IPS-18c (cell line): ENCODE data around the gene OR52B6.

ENCODE experiments used
- H3K4me3 ChIP-seq: 2 replicates; pipeline ENCODE4 v1.7.0; 2013; ENCODE audit warnings: low read depth, mild to moderate bottlenecking, low read length, moderate library complexity; ENCODE audit not compliant: insufficient read depth
- H3K9me3 ChIP-seq: one replicate; pipeline ENCODE4 v1.6.1; 2013; ENCODE audit warnings: mild to moderate bottlenecking, low read length, moderate library complexity; ENCODE audit not compliant: control insufficient read depth, insufficient read depth

The OR52B6 gene, protein sequence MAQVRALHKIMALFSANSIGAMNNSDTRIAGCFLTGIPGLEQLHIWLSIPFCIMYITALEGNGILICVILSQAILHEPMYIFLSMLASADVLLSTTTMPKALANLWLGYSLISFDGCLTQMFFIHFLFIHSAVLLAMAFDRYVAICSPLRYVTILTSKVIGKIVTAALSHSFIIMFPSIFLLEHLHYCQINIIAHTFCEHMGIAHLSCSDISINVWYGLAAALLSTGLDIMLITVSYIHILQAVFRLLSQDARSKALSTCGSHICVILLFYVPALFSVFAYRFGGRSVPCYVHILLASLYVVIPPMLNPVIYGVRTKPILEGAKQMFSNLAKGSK

DNA sequence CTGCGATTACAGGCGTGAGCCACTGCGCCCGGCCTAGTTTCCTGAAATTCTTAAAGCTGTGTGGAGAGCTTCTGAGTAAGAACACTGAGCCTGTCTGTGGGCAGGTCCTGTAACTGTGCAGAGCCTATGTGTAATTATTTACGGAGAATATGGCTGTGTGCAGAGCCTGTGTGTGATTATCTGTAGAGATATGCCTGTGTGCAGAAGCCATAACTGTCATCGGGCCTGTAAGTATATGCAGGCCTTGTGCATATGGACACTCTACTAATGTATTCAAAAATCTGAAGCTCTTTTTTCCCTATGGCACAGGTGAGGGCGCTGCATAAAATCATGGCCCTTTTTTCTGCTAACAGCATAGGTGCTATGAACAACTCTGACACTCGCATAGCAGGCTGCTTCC is at the start of gene OR52B6:
OR52B6 (plus strand) TSS at position 301 of the 400 bp plus-strand sequence; CDS start at position 301, 0 bp downstream.
- no peaks in the 10 kb centered on the region for H3K9me3 ChIP-seq
- H3K4me3 ChIP-seq = no peak within 1 kb of the TSS

DNA sequence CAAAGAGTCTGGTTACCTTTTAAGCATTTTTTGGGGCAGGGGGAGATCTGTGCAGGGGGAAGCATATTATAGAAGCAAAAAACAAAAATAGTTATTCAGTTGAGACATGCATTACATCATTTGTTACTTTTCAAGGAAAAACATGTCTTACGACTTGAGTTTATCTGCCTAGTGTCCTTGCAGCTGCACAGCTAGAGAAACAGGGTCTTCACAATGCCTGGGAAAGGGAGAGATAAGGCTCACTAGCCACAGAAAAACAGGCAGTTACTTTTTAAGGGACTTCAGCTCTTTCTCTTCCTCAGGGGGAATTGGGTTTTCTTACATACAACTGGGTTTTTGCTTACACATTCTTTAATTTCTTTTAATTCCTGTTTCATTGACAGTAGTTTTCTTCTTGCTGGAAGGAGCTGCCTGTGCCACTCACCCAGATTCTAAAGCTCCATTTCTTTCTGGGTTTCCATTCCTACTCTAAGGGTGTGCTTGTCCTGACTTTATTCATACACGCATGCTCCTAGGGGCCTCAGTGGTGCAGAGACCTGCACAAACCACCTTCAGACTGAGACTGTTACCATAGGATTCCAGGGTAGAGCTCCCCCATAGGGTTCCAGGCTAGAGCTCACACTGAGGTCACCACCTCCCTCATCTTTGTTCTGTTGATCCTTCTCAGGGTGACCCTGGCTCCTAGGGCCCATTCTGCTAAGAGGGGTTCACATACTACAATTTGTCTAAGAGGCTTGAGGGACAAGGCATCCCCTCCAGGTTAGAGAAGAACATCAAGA is 49.4 kb upstream of the OR52B6 start:
- Histone ChIP-seq H3K9me3 (no peaks in the 10 kb centered on the region), H3K4me3 (no peak overlapping the region)

DNA sequence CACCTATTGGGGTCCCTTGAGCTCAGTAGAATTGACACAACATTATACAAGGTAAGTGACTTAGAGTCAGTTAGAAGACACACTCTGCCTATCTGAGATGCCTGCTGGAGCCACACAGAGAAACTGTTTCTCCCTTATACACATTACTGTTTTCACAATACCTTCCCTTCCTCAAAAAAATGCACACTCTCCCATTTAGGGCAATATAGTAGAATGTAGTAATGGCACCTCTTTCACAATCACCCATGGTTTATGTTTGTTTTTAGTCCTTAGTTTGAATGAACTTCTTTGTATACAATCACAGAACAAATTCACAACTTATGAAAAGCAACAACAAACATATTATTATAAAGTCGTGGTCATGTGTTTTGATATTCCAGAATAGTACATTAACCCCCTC is 46.6 kb upstream of the OR52B6 start:
- no peak overlapping the region for H3K4me3 ChIP-seq
- no peaks in the 10 kb centered on the region for H3K9me3 ChIP-seq

DNA sequence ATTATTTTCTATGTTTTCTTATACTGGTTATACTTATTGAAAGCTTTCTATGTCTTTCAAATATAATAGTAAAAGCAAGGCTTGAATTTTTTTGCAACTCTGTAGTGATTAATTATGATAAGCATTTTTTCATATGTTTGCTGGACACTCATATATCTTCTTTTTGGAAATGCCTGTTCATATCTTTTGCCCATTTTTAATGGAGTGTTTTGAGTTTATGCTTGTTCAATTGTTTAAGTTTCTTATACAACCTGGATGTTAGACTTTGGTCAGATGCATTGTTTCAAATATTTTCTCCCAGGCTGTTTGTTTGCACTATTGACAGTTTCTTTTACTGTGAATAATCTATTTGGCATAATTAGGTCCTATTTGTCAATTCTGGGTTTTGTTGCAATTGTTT is 44.2 kb upstream of the OR52B6 start:
- Histone ChIP-seq H3K4me3 (no peak overlapping the region), H3K9me3 (no peaks in the 10 kb centered on the region)

DNA sequence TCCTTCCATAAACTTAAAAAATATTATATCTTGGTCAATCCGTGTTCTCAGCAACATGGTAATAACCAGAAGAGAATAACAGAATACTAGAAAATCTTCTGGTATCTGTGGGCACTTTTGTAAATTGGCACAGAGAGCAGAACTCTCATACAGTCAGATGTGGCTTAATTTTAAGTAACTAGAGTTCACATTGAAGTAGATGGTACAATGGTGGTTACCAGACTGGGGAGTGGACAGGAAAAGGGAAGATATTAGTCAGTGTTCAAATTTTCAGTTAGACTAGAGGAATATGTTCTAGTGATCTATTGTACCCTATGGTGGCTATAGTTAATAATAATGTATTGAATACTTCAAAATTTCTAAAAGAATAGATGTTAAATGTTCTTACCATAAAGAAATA is 39.2 kb upstream of the OR52B6 start:
- no peaks in the 10 kb centered on the region for H3K9me3 ChIP-seq
- no peak overlapping the region for H3K4me3 ChIP-seq

DNA sequence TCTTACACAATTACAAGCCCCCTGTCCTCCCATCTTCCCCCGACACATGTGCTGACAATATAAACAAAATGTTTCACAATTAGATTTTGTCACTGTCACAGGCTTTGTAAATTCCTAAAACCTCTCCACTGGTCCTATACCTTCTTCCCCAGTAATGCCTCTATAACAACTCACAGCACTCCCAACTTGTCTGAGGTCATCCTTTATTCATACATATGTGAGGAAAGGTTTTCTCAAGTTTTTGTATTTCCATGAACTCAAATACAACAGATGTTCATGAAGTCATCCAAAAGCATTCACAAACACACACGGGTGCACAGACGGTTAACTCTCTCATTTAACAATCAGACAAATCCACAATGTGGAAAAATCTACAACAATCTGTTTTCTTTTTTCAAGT is 34.2 kb upstream of the OR52B6 start:
- H3K9me3 ChIP-seq = no peaks in the 10 kb centered on the region
- H3K4me3 ChIP-seq = no peak overlapping the region

DNA sequence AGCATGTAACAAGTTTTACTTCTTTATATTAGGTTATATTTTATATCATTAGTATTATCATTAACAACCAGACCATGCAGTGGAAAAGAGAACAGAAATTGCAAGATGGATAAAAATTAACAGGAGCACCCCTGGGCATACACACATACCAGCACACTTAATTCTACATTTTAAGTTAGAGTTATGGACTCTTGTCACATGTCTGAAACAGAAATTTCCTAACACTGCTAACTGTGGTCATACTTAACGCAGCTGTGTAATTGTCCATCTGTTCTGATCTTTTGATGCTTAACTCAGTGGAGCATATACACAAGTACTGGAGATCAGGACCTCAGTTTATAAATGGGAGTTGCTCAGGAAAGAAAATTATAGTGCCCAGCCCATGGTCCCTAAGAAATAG is 32.7 kb upstream of the OR52B6 start:
- no peaks in the 10 kb centered on the region for H3K9me3 ChIP-seq
- no peak overlapping the region for H3K4me3 ChIP-seq

DNA sequence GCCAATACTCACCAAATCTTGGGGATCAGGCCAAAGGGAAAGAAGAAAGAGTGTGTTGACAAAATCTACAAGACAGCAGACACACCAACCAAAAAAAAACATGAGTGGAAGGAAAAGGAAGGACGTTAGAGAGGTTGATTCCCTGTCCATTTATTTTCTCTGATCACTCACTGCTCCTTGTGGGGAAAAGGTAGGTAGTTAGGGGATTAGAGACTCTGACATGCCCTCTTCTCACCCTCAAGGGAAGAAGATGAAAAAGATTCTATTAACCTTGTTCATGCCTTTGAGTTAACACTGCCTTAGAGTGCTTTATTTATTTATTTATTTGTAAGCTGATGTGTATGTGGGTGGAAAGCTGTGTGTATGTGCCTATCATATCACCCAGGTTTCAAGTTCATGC is 32.2 kb upstream of the OR52B6 start, which contains the start of gene OR52H1:
OR52H1 (minus strand) TSS at position 101 of the 400 bp plus-strand sequence. CDS start 3,035 bp downstream, outside the sequence.
- Histone ChIP-seq H3K4me3 (no peak within 1 kb of the TSS), H3K9me3 (no peaks in the 10 kb centered on the region)

DNA sequence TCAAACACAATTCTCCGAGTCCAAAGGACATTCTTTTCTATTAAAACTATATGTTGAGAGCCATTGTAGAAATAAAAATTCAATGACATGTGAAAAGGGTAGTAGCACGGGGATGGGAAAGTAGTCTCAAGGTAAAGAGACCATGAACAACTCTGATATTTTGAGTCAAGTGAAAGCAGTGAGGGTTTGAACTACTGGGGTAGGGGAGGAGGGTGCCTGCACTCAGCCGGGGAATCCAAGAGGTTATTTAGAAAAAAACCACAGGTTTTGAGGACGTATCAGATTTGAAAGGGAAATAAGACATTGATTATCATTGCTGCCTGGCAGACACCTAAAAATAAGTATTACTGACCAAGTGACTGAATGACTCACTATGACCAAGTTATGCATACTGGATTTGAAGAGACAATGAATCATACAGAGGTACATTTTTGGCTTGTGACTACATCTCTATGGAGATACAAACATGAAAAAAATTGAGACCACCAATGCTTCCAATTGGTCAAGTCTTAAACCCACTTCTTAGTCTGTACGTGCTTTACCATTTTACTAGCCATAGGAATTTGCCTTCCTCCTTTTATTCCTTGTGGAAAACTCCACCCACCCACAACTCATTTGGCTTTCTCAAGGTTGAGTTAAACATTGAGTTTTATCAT is 30.1 kb upstream of the OR52B6 start:
- Histone ChIP-seq H3K9me3 (no peaks in the 10 kb centered on the region), H3K4me3 (no peak overlapping the region)

DNA sequence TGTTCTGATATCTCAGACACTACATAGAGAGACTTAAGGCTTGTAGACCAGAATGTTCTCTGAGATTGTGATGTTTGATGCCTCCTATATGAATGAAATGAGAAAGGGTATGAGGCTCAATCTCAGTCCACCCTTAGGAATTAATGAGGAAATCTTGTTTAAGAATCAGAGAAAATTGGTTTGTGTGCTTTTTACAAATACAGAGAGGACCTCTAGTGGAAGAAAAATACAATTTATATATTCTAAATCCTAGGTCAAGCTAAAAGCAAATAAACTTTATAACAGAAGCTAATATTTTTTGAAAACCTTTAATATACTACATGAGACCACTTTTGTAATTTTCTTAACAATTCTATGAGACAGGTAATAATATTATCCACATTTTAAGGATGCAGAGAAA is 27.3 kb upstream of the OR52B6 start:
- Histone ChIP-seq H3K9me3 (no peaks in the 10 kb centered on the region), H3K4me3 (no peak overlapping the region)

DNA sequence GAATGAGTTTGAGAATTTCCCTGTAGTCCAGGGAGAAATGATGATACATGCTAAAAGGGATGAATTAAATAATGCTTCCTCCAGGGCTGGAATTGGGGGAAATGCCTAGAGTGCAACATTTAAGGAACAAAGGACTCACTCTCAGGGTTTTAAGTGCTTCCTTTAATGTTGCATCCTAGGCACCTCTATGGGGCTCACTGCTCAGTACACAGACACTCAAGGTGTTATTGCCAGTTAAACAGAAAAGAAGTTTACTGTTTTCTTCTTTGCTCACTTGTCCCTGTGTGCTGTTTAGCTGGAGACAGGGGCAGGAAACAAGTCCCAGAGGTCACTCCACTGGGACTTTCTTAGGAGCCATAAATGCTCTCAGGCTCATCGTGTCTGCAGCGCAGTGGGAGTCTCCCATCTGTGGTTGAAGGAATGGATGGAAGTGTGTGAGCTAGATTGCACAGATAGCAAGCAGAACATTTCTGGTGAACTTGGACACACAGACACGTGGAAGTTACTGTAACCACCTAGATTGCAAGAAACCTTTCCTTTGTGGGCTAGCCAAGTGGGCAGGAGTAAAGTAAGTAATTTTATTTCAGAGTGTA is 24.0 kb upstream of the OR52B6 start:
- no peaks in the 10 kb centered on the region for H3K9me3 ChIP-seq
- no peak overlapping the region for H3K4me3 ChIP-seq

DNA sequence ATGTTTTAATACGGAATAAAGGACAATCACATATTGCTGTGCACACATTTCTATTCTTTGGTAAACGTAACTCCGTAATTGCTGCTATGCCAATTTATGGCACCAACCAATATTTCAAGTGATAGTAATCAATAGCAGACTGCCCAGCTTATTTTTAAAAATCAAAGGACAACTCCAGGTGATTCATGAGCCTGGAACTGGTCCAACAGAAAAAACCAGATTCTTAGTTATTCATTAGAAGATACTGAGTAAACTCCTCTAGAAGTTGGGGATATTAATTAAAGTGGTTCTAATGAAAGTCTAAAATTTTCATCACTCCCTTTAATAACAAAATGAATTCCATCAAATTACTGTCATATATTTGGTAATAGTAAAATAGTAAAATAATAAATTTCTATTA is 22.9 kb upstream of the OR52B6 start:
- no peak overlapping the region for H3K4me3 ChIP-seq
- no peaks in the 10 kb centered on the region for H3K9me3 ChIP-seq

DNA sequence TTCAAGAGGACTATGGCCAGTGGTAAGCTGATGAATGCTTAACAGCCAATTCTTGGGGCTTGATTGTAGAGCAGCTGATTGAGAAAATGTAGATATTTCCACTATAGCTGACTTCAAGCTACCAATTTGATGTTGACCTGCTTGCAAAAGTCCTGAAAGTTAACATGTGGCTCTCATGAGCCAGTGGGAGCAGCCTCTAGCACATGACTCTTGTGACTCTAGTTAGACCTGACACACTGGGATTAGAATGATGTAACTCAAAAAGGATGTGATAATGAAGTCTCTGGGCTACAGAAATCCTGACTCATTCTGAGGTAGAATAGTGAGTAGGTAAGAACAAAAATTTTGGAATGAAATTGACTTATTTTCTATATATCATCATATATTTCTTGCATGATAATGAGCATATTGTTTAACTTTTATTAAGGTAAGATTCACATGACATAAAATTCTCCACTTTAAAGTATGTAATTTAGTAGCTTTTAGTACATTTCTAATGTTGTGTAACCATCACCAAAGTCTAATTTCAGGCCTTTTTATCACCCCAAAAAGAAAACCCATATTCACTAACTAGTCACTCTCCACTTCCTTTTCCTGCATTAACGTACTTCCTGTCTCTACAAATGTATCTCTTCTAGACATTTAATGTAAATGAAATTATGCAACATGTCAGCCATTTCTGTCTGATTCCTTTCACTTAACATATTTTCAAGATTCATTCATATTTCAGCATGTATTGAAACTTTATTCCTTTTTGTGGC is 16.2 kb upstream of the OR52B6 start:
- Histone ChIP-seq H3K9me3 (no peaks in the 10 kb centered on the region), H3K4me3 (no peak overlapping the region)

DNA sequence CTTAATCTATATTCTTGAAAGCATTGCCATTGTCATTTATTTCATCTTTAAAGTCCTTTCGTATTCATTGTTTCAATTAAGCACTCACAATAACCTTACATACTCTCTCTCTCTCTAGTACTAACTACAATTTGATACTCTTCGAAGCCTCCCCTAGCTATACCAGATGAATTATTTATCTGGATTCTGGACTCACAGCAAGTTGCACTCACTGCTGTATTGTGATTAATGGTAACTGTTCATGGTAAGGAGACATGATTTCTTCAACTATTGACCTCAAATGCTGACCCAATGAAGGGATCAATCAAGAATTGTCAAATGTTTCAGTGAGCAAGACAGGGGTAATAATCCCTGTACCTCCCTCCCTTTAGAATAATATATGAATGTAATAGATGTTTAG is 6.0 kb upstream of the OR52B6 start:
- Histone ChIP-seq H3K4me3 (no peak overlapping the region), H3K9me3 (no peaks in the 10 kb centered on the region)

DNA sequence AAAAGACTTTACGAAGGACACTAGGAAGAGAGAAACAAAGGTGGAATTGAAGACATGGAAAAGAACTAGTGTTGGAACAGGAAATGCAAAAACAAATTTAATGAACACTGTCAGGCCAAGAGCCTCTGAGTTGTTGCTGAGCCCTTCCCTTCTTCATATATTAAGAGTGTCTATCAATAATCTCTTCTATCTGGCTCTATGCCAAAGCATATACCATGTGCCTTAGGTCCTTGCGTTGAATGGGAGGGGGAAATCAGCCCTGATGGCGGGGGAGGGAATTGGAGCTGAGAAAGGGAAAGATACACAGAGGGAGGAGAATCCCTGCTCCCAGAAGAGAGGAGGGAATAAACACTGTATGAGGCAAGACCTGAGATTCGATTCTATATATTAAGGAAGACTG is 5.5 kb upstream of the OR52B6 start:
- no peak overlapping the region for H3K4me3 ChIP-seq
- H3K9me3 ChIP-seq = no peaks in the 10 kb centered on the region

DNA sequence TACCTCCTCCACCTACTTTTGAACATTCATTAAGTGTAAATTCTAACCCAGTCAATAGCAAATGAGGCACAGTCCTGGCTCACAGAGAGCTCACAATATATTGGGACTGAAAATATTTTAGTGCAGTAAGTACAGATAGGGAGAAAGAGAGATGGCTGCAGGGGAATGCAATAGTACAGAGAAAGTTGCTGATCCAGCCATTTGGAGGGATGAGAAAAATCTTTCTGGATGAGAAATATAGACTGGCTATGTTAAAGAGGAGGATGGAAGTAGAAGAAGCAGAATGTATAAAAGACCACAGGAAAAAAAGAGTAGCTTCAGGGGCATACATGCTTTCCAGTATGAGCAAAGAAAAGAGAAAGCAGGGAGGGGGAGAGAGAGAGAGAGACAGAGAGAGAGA is 3.6 kb upstream of the OR52B6 start:
- Histone ChIP-seq H3K9me3 (no peaks in the 10 kb centered on the region), H3K4me3 (no peak overlapping the region)

DNA sequence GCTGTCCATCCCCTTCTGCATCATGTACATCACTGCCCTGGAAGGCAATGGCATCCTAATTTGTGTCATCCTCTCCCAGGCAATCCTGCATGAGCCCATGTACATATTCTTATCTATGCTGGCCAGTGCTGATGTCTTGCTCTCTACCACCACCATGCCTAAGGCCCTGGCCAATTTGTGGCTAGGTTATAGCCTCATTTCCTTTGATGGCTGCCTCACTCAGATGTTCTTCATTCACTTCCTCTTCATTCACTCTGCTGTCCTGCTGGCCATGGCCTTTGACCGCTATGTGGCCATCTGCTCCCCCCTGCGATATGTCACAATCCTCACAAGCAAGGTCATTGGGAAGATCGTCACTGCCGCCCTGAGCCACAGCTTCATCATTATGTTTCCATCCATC is 337 bp downstream of the OR52B6 start:
- Histone ChIP-seq H3K4me3 (no peak overlapping the region), H3K9me3 (no peaks in the 10 kb centered on the region)
